HG02623 (cell line): ENCODE data around the gene VEPH1.
"Not testable (repeated sequence)": the region's sequence is repeated elsewhere in the genome, so short reads cannot be mapped to it uniquely, and the experiment has no call there.

Experiments used
- ATAC-seq: cut with Tn5 transposase; IDR thresholded peaks from one replicate; pipeline ENCODE4 v1.9.1; 2021; ENCODE audit warnings: moderate library complexity; ENCODE audit not compliant: unreplicated experiment

VEPH1 gene

GRCh38 chr3:157354722-157355121 lies 148.5 kb downstream of the VEPH1 start:
- no peak for ATAC-seq

GRCh38 chr3:157354254-157354653 lies 149.0 kb downstream of the VEPH1 start:
- no peak for ATAC-seq

- ATAC-seq: no peak
Observed at GRCh38 chr3:157353652-157354051, 149.6 kb downstream of the VEPH1 start.

GRCh38 chr3:157351981-157352380 lies 151.2 kb downstream of the VEPH1 start:
- no peak for ATAC-seq

- not testable (repeated sequence) for ATAC-seq
Observed at GRCh38 chr3:157350651-157351050, 152.6 kb downstream of the VEPH1 start.

- ATAC-seq: not testable (repeated sequence)
Observed at GRCh38 chr3:157348304-157349075, 154.7 kb downstream of the VEPH1 start.

- no peak for ATAC-seq
Observed at GRCh38 chr3:157347577-157348303, 155.5 kb downstream of the VEPH1 start.

- no peak for ATAC-seq
Observed at GRCh38 chr3:157336252-157337009, 166.8 kb downstream of the VEPH1 start.

- no peak for ATAC-seq
Observed at GRCh38 chr3:157335233-157336076, 167.8 kb downstream of the VEPH1 start.

- ATAC-seq: no peak
Observed at GRCh38 chr3:157333551-157333991, 169.6 kb downstream of the VEPH1 start.

GRCh38 chr3:157330206-157330605 lies 173.0 kb downstream of the VEPH1 start:
- ATAC-seq: no peak

GRCh38 chr3:157329551-157329950 lies 173.7 kb downstream of the VEPH1 start:
- ATAC-seq: no peak

- ATAC-seq: no peak
Observed at GRCh38 chr3:157327837-157328236, 175.4 kb downstream of the VEPH1 start.

GRCh38 chr3:157327018-157327417 lies 176.2 kb downstream of the VEPH1 start:
- no peak for ATAC-seq

GRCh38 chr3:157324869-157325268 lies 178.3 kb downstream of the VEPH1 start:
- not testable (repeated sequence) for ATAC-seq

- no peak for ATAC-seq
Observed at GRCh38 chr3:157323360-157323759, 179.9 kb downstream of the VEPH1 start.

- ATAC-seq: no peak
Observed at GRCh38 chr3:157319672-157320071, 183.5 kb downstream of the VEPH1 start.

GRCh38 chr3:157318639-157319288 lies 184.5 kb downstream of the VEPH1 start:
- ATAC-seq: no peak

- no peak for ATAC-seq
Observed at GRCh38 chr3:157317895-157318294, 185.3 kb downstream of the VEPH1 start.

- no peak for ATAC-seq
Observed at GRCh38 chr3:157313186-157313585, 190.0 kb downstream of the VEPH1 start.
